OCI-M1 (cell line): Measurements from ENCODE around the gene MED8.
"Not testable (repeated sequence)": the region's sequence is repeated elsewhere in the genome, so short reads cannot be mapped to it uniquely, and the experiment has no call there.

Experiments
- DNase-seq: peaks from one replicate; lab custom pipeline; 2025; lab: John Stamatoyannopoulos, UW

MED8 gene

GRCh38 chr1:43382027-43382779, 7.4 kb downstream of the MED8 start:
- no peak for DNase-seq

- peak; percentile 54 for DNase-seq
Observed at GRCh38 chr1:43381612-43382011, 8.0 kb downstream of the MED8 start.

- no peak for DNase-seq
Observed at GRCh38 chr1:43379476-43379875, 10.1 kb downstream of the MED8 start.

GRCh38 chr1:43377831-43378230, 11.8 kb downstream of the MED8 start:
- no peak for DNase-seq

GRCh38 chr1:43376723-43377235, 12.8 kb downstream of the MED8 start:
- DNase-seq: no peak

- DNase-seq: no peak
Observed at GRCh38 chr1:43373066-43373940, 16.3 kb downstream of the MED8 start.

GRCh38 chr1:43372172-43372571, 17.4 kb downstream of the MED8 start:
- DNase-seq: no peak

- no peak for DNase-seq
Observed at GRCh38 chr1:43370564-43370963, 19.0 kb downstream of the MED8 start.

GRCh38 chr1:43369779-43370178, 19.8 kb downstream of the MED8 start:
- DNase-seq: not testable (repeated sequence)

GRCh38 chr1:43368646-43369020, 21.0 kb downstream of the MED8 start:
- no peak for DNase-seq

- peak; percentile 95 for DNase-seq
Observed at GRCh38 chr1:43367904-43368645, 21.5 kb downstream of the MED8 start, which contains the start of gene ELOVL1. Gene ELOVL1 (minus strand): TSS chr1:43368011. CDS start chr1:43365609, 2,402 bp downstream.

GRCh38 chr1:43367026-43367903, 22.3 kb downstream of the MED8 start:
- DNase-seq: peak; percentile 64

GRCh38 chr1:43366601-43367025, 23.0 kb downstream of the MED8 start:
- no peak for DNase-seq

- DNase-seq: no peak
Observed at GRCh38 chr1:43366179-43366578, 23.4 kb downstream of the MED8 start.

- DNase-seq: no peak
Observed at GRCh38 chr1:43365678-43366077, 23.9 kb downstream of the MED8 start.

GRCh38 chr1:43363935-43364525, 25.6 kb downstream of the MED8 start:
- no peak for DNase-seq

GRCh38 chr1:43363283-43363934, 26.2 kb downstream of the MED8 start:
- peak; percentile 23 for DNase-seq

GRCh38 chr1:43360616-43361015, 29.0 kb downstream of the MED8 start:
- no peak for DNase-seq

GRCh38 chr1:43359696-43360095, 29.9 kb downstream of the MED8 start:
- no peak for DNase-seq
